Measurements from ENCODE around the gene IDH3A. TPM values are rescaled to one million over a fixed set of nuclear protein-coding genes. Genes with fewer than 3 reads are reported as not detected.

IDH3A gene
- total RNA-seq, 2 experiments from 2014 or later, result 106 to 111 TPM

GRCh38 chr15:78130466-78131294 is 18.5 kb upstream of the IDH3A start:
- DNase-seq, result no peak
- Mint-ChIP-seq H3K27me3 (no peaks in the 10 kb centered on the region), H3K36me3 (no peaks in the 10 kb centered on the region), H3K4me1 (ENCODE audit: low read depth) (peaks cover 21% of the 10 kb centered on the region), H3K9me3 (no peaks in the 10 kb centered on the region), H3K27ac (peak overlapping the region; percentile 8), H3K4me3 (peak overlapping the region; percentile 67)
- intact Hi-C loops (cut with micrococcal nuclease), result loop anchor here (1.0 kb wide), 3 partner anchors 19 to 111 kb away; partner anchors contain the start of gene IDH3A
- CTCF ChIA-PET, result interaction anchor here (0.7 to 4.3 kb wide), 25 partner anchors 9 to 227 kb away, joined by 3 to 61 read pairs (median 4); partner anchors contain the start of genes DNAJA4 and IDH3A
- POLR2A ChIA-PET, result interaction anchor here (1.1 kb wide), 1 partner anchor 65 kb away, joined by 4 read pairs; no protein-coding TSS in a partner anchor

GRCh38 chr15:78131295-78132061 is 17.7 kb upstream of the IDH3A start, which contains the start of gene CIB2:
Gene CIB2, minus strand, starts transcription at chr15:78131445. Its CDS starts 230 bp downstream, at chr15:78131215.
- intact Hi-C loops (cut with micrococcal nuclease), result loop anchor here (1.0 kb wide), 3 partner anchors 18 to 110 kb away; partner anchors contain the start of gene IDH3A
- peak; percentile 83 for DNase-seq
- POLR2A ChIA-PET, result interaction anchor here (0.8 to 1.1 kb wide), 2 partner anchors 19 to 64 kb away, joined by 3 to 4 read pairs; no protein-coding TSS in a partner anchor
- CTCF ChIA-PET, result interaction anchor here (0.5 to 4.3 kb wide), 27 partner anchors 9 to 227 kb away, joined by 3 to 61 read pairs (median 4); partner anchors contain the start of genes DNAJA4, IDH3A and SKIC8
- H3K27me3 Mint-ChIP-seq, result no peaks in the 10 kb centered on the region
- no peaks in the 10 kb centered on the region for H3K36me3 Mint-ChIP-seq
- peak within 1 kb of the TSS; percentile 73 for H3K4me3 Mint-ChIP-seq
- no peaks in the 10 kb centered on the region for H3K9me3 Mint-ChIP-seq
- H3K4me1 Mint-ChIP-seq (ENCODE audit: low read depth), result peaks cover 21% of the 10 kb centered on the region
- peak within 1 kb of the TSS; percentile 11 for H3K27ac Mint-ChIP-seq

DNA sequence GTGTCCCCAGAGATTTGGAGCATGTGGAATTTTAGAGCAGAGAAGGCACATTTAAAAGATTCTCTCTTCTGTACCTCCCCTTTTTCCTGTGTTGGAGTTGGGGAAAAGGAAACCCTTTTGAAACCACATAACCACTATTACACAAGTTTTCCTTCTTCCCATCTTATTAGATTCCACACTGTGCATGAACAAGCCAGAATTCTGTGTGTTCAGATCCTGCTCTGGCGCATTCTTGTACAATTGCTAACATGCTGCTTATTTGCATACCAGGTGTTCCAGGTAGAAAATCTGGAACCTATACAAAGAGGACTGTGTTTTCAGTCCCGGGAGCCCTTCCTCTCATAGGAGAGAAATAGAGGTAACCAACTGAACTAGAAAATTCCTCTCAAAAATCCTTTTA is 15.4 kb upstream of the IDH3A start:
- CTCF ChIA-PET, result interaction anchor here (1.3 to 4.3 kb wide), 3 partner anchors 62 to 107 kb away, joined by 4 to 61 read pairs (median 12); no protein-coding TSS in a partner anchor

GRCh38 chr15:78139578-78139977 is 9.6 kb upstream of the IDH3A start:
- POLR2A ChIA-PET, result interaction anchor here (1.2 kb wide), 1 partner anchor 10 kb away, joined by 6 read pairs; the partner anchor contains the start of gene IDH3A
- no peak for DNase-seq
- H3K27ac Mint-ChIP-seq, result no peak overlapping the region
- no peaks in the 10 kb centered on the region for H3K4me1 Mint-ChIP-seq (ENCODE audit: low read depth)
- H3K36me3 Mint-ChIP-seq, result no peaks in the 10 kb centered on the region
- H3K4me3 Mint-ChIP-seq, result no peak overlapping the region
- intact Hi-C loops (cut with micrococcal nuclease), result no loop called here
- no peaks in the 10 kb centered on the region for H3K27me3 Mint-ChIP-seq
- CTCF ChIA-PET, result interaction anchor here (0.9 to 1.5 kb wide), 4 partner anchors 9 to 56 kb away, joined by 3 to 10 read pairs (median 5); partner anchors contain the start of gene IDH3A
- H3K9me3 Mint-ChIP-seq, result no peaks in the 10 kb centered on the region

More for the DNA sequence above, 15.4 kb upstream of the IDH3A start:
- H3K4me1 Mint-ChIP-seq (ENCODE audit: low read depth), result peaks cover 19% of the 10 kb centered on the region
- POLR2A ChIA-PET, result no interaction called here
- no peak overlapping the region for H3K4me3 Mint-ChIP-seq
- DNase-seq, result no peak
- no peaks in the 10 kb centered on the region for H3K9me3 Mint-ChIP-seq
- no peaks in the 10 kb centered on the region for H3K27me3 Mint-ChIP-seq
- intact Hi-C loops (cut with micrococcal nuclease), result no loop called here
- H3K27ac Mint-ChIP-seq, result no peak overlapping the region
- no peaks in the 10 kb centered on the region for H3K36me3 Mint-ChIP-seq

GRCh38 chr15:78140292-78140691 is 8.9 kb upstream of the IDH3A start:
- DNase-seq, result no peak
- no peak overlapping the region for H3K27ac Mint-ChIP-seq
- ChIA-PET CTCF (interaction anchor here (0.9 to 1.5 kb wide), 3 partner anchors 10 to 55 kb away, joined by 3 to 10 read pairs (median 5); no protein-coding TSS in a partner anchor), POLR2A (no interaction called here)
- no peak overlapping the region for H3K4me3 Mint-ChIP-seq
- H3K36me3 Mint-ChIP-seq, result no peaks in the 10 kb centered on the region
- no peaks in the 10 kb centered on the region for H3K9me3 Mint-ChIP-seq
- no peaks in the 10 kb centered on the region for H3K27me3 Mint-ChIP-seq
- intact Hi-C loops (cut with micrococcal nuclease), result no loop called here
- no peaks in the 10 kb centered on the region for H3K4me1 Mint-ChIP-seq (ENCODE audit: low read depth)

DNA sequence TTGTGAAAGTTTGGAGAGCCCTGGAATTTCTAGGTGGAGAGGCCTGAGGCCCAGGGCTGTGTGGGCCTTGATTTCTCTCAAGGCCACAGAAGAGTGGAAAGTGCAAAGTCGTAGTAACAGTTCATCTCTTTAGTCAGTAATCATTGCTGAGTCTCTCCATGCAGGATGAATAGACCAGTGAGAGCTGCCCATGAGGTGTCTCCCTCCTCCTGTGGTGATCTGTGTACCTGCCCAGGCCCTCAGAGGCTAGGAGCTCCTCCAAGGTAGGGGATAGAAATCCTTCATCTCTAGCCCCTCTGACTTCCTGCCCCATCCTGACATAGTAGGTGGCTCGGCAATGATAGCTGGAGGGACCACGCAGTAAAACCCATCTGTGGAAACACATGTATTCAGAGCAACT is 6.8 kb upstream of the IDH3A start:
- Mint-ChIP-seq H3K36me3 (no peaks in the 10 kb centered on the region), H3K27ac (no peak overlapping the region), H3K4me3 (no peak overlapping the region), H3K27me3 (no peaks in the 10 kb centered on the region), H3K9me3 (no peaks in the 10 kb centered on the region), H3K4me1 (ENCODE audit: low read depth) (peaks cover 2% of the 10 kb centered on the region)
- CTCF ChIA-PET, result no interaction called here
- no peak for DNase-seq
- POLR2A ChIA-PET, result no interaction called here
- intact Hi-C loops (cut with micrococcal nuclease), result no loop called here

DNA sequence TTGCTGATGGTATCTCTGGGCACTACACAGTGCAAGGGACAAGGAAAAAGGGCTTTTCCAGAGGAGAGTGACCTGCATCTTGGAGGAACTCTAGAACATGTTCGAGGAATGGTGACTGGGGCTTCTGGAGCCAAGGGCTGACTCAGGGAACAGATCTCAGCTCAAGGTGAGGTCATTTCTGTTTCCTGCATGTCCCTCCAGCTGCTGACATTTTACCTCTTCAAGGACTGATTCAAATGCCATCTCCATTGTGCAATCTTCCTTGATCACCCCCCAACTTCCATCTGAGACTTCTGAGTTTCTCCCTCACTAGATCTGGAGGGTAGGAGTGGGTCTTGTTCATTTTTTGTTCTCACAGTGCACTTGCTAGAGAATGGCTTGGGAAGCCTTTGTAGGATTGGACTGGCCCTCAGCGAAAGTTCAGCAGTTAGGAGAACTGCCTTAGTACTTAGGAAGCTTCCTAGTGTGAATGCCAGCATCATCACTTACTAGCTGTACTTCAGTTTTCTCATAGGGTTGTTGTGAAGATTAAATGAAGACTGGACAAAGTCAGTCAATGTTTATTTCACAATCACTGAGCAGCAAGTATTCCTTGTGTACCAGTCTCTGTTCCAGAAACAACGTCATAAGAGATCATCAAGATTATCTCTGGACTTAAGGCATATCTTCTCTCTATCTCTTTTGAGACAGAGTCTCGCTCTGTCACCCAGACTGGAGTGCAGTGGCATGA is 2.6 kb upstream of the IDH3A start:
- Mint-ChIP-seq H3K4me3 (no peak overlapping the region), H3K27me3 (no peaks in the 10 kb centered on the region)
- POLR2A ChIA-PET, result no interaction called here

DNA sequence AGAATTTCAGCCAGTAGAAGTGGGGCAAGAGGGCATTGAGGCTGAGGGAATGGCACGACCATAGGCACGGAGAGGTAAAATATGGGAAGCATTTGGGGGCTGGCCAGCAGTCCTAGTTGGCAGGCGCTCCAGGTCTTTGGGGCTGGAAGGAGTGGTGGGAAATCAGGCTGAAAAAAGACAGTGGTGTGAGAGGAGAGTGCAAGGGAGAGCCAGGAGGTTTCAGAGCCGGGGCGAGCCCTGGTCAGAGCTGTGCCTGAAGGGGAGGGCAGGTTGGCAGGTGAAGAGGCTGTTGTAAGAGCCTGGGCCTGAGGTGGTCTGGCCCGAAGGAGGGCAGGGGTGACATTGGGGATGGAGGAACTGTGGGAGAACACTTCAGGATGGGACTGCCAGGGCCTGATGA is 1.6 kb upstream of the IDH3A start:
- CTCF ChIA-PET, result interaction anchor here (1.2 to 3.7 kb wide), 3 partner anchors 8 to 35 kb away, joined by 5 to 22 read pairs (median 5); partner anchors contain the start of gene CIB2
- intact Hi-C loops (cut with micrococcal nuclease), result no loop called here
- no peak for DNase-seq
- peaks cover 3% of the 10 kb centered on the region for H3K36me3 Mint-ChIP-seq
- peak overlapping the region; percentile 83 for H3K4me3 Mint-ChIP-seq
- POLR2A ChIA-PET, result no interaction called here
- H3K27ac Mint-ChIP-seq, result no peak overlapping the region
- H3K4me1 Mint-ChIP-seq (ENCODE audit: low read depth), result peaks cover 30% of the 10 kb centered on the region
- H3K9me3 Mint-ChIP-seq, result no peaks in the 10 kb centered on the region
- no peaks in the 10 kb centered on the region for H3K27me3 Mint-ChIP-seq

More for the DNA sequence above, 2.6 kb upstream of the IDH3A start:
- DNase-seq, result no peak
- H3K27ac Mint-ChIP-seq, result no peak overlapping the region
- peaks cover 27% of the 10 kb centered on the region for H3K4me1 Mint-ChIP-seq (ENCODE audit: low read depth)
- no peaks in the 10 kb centered on the region for H3K9me3 Mint-ChIP-seq
- CTCF ChIA-PET, result no interaction called here
- intact Hi-C loops (cut with micrococcal nuclease), result no loop called here
- peaks cover 2% of the 10 kb centered on the region for H3K36me3 Mint-ChIP-seq

- no peaks in the 10 kb centered on the region for H3K27me3 Mint-ChIP-seq
- H3K9me3 Mint-ChIP-seq, result no peaks in the 10 kb centered on the region
- intact Hi-C loops (cut with micrococcal nuclease), result loop anchor here (1.0 kb wide), 2 partner anchors 17 to 19 kb away; partner anchors contain the start of gene CIB2
- H3K36me3 Mint-ChIP-seq, result peaks cover 5% of the 10 kb centered on the region
- peak overlapping the region; percentile 86 for H3K27ac Mint-ChIP-seq
- peaks cover 40% of the 10 kb centered on the region for H3K4me1 Mint-ChIP-seq (ENCODE audit: low read depth)
- POLR2A ChIA-PET, result interaction anchor here (0.6 to 1.8 kb wide), 5 partner anchors 10 to 45 kb away, joined by 3 to 6 read pairs (median 4); no protein-coding TSS in a partner anchor
- CTCF ChIA-PET, result interaction anchor here (1.0 to 3.7 kb wide), 7 partner anchors 9 to 602 kb away, joined by 3 to 22 read pairs (median 5); partner anchors contain the start of gene CIB2
- peak; percentile 12 for DNase-seq
- H3K4me3 Mint-ChIP-seq, result peak overlapping the region; percentile 83
These were observed 632 bp upstream of the IDH3A start for GRCh38 chr15:78148392-78149067.

GRCh38 chr15:78149805-78150751 is 916 bp downstream of the IDH3A start:
- peaks cover 40% of the 10 kb centered on the region for H3K4me1 Mint-ChIP-seq (ENCODE audit: low read depth)

More at GRCh38 chr15:78149805-78150751, 916 bp downstream of the IDH3A start:
- Mint-ChIP-seq H3K9me3 (no peaks in the 10 kb centered on the region), H3K4me3 (peak overlapping the region; percentile 94), H3K27ac (peak overlapping the region; percentile 45), H3K27me3 (no peaks in the 10 kb centered on the region), H3K36me3 (peaks cover 5% of the 10 kb centered on the region)
- intact Hi-C loops (cut with micrococcal nuclease), result loop anchor here (1.0 to 5.0 kb wide), 3 partner anchors 17 to 287 kb away; partner anchors contain the start of genes CIB2 and IREB2
- no peak for DNase-seq
- POLR2A ChIA-PET, result interaction anchor here (0.7 to 1.8 kb wide), 5 partner anchors 11 to 365 kb away, joined by 3 to 6 read pairs (median 3); no protein-coding TSS in a partner anchor
- CTCF ChIA-PET, result interaction anchor here (0.9 to 3.7 kb wide), 8 partner anchors 18 to 601 kb away, joined by 3 to 22 read pairs (median 3); partner anchors contain the start of gene CIB2

Measured in activated CD4-positive, alpha-beta memory T cell treated with anti-CD3 and anti-CD28 coated beads for 36 hours (primary cell).